Endothelial cell of umbilical vein (primary cell): ENCODE results near the gene FAM228B. TPM values are rescaled to one million over a fixed set of nuclear protein-coding genes. Genes with fewer than 3 reads are reported as not detected.

Experiments used
- BruUV-seq: library from RNA; stranded (reverse); fragments of 400-500 nt; replicated peaks from 2 replicates; lab custom pipeline; 2021; lab: Mats Ljungman, UMichigan
- CTCF ChIA-PET: fragments of 300-600, 350-600 bp; sonication (Branson Sonifier 250); formaldehyde crosslinking; loops from one replicate; lab custom pipeline; 2021; ENCODE audit warnings: antibody characterized with exemption, inconsistent platforms; lab: Charles Lee
- POLR2A ChIA-PET: fragments of 300-600, 350-600 bp; sonication (Branson Sonifier 250); formaldehyde crosslinking; loops from one replicate; lab custom pipeline; 2021; ENCODE audit warnings: antibody characterized with exemption, inconsistent platforms; lab: Charles Lee
- DNase-seq: peaks from one replicate; pipeline ENCODE4 v3.0.0-alpha.2; 2011; ENCODE audit warnings: low read depth, low spot score
- FAIRE-seq: peaks from 2 replicates; lab custom pipeline; 2011; peaks lifted over from hg19 to GRCh38; lab: Jason Lieb, UNC
- H2AFZ ChIP-seq: 2 replicates; pipeline ENCODE4 v1.6.0; 2012; ENCODE audit warnings: low read depth, low read length, control low read depth, inconsistent platforms
- H3K27ac ChIP-seq: 2 replicates; pipeline ENCODE4 v1.5.1; 2011; ENCODE audit warnings: low read depth, mild to moderate bottlenecking, control low read depth, low read length, moderate library complexity; ENCODE audit not compliant: insufficient read depth
- H3K27me3 ChIP-seq, 2 experiments: 2 replicates each; pipeline versions ENCODE4 v1.6.0 to v1.6.1; 2011; ENCODE audit warnings: low read length in 2 of 2, mixed read lengths in 1 of 2; ENCODE audit not compliant: control insufficient read depth in 2 of 2, insufficient read depth in 2 of 2
- H3K36me3 ChIP-seq, 2 experiments: 2 replicates in 1 of 2; 3 replicates in 1 of 2; pipeline ENCODE4 v1.5.1; 2011; ENCODE audit warnings: low read length in 2 of 2, mild to moderate bottlenecking in 1 of 2, moderate library complexity in 1 of 2; ENCODE audit not compliant: control insufficient read depth in 2 of 2, insufficient read depth in 2 of 2; ENCODE audit errors: extremely low read depth in 1 of 2
- H3K4me1 ChIP-seq: 3 replicates; pipeline ENCODE4 v1.5.1; 2011; ENCODE audit warnings: mild to moderate bottlenecking, low read length; ENCODE audit not compliant: control insufficient read depth, insufficient read depth; ENCODE audit errors: extremely low read depth
- H3K4me2 ChIP-seq: 2 replicates; pipeline ENCODE4 v1.6.1; 2011; ENCODE audit warnings: low read length, control low read depth, mixed read lengths; ENCODE audit not compliant: insufficient read depth
- H3K4me3 ChIP-seq, 3 experiments: fragments of 200-600 bp in 1 of 3; sonication (generic), shearing (Covaris generic) in 1 of 3; replicated peaks in 1 of 3; 2 replicates each; pipeline ENCODE4 v1.5.1; 2011 to 2016; ENCODE audit warnings: control low read depth in 3 of 3, low read length in 3 of 3, mild to moderate bottlenecking in 2 of 3, inconsistent platforms in 1 of 3, low read depth in 1 of 3, moderate library complexity in 1 of 3; ENCODE audit not compliant: insufficient read depth in 1 of 3
- H3K79me2 ChIP-seq: 2 replicates; pipeline ENCODE4 v1.6.0; 2012; ENCODE audit warnings: low read length, inconsistent platforms; ENCODE audit not compliant: control insufficient read depth, insufficient read depth
- H3K9ac ChIP-seq: replicated peaks from 2 replicates; pipeline ENCODE3; 2011; ENCODE audit warnings: low read length, control low read depth; ENCODE audit not compliant: insufficient read depth; ENCODE audit errors: extremely low read depth
- H3K9me1 ChIP-seq: replicated peaks from 3 replicates; pipeline ENCODE4 v1.6.0; 2011; ENCODE audit warnings: mild to moderate bottlenecking, low read length; ENCODE audit not compliant: control insufficient read depth, insufficient read depth; ENCODE audit errors: extremely low read depth
- H3K9me3 ChIP-seq: replicated peaks from 2 replicates; pipeline ENCODE4 v1.5.1; 2012; ENCODE audit warnings: low read length, inconsistent platforms; ENCODE audit not compliant: control insufficient read depth, insufficient read depth
- H4K20me1 ChIP-seq: replicated peaks from 2 replicates; pipeline ENCODE3; 2011; ENCODE audit warnings: mild to moderate bottlenecking, low read length; ENCODE audit not compliant: control insufficient read depth, insufficient read depth; ENCODE audit errors: extremely low read depth
- EZH2 ChIP-seq: IDR thresholded peaks from 2 replicates; pipeline ENCODE4 v1.6.1; 2012; ENCODE audit warnings: borderline replicate concordance, low read depth, mild to moderate bottlenecking, moderate library complexity, low read length, inconsistent platforms; ENCODE audit not compliant: severe bottlenecking
- FOS ChIP-seq: IDR thresholded peaks from 2 replicates; pipeline ENCODE4 v1.6.1; 2011; ENCODE audit warnings: mild to moderate bottlenecking, low read length, moderate library complexity, borderline replicate concordance; ENCODE audit not compliant: insufficient read depth
- GATA2 ChIP-seq: IDR thresholded peaks from 2 replicates; pipeline ENCODE4 v1.7.0; 2011; ENCODE audit warnings: low read depth, mild to moderate bottlenecking, moderate library complexity, mixed read lengths, low read length; ENCODE audit not compliant: insufficient read length, insufficient read depth
- JUN ChIP-seq: IDR thresholded peaks from 2 replicates; pipeline ENCODE4 v1.6.1; 2011; ENCODE audit warnings: borderline replicate concordance, low read depth; ENCODE audit not compliant: insufficient read length, insufficient read depth
- MYC ChIP-seq: IDR thresholded peaks from one replicate; pipeline ENCODE4 v1.6.1; 2011; ENCODE audit warnings: mild to moderate bottlenecking, low read depth, low read length
- POLR2A ChIP-seq: IDR thresholded peaks from 2 replicates; pipeline ENCODE4 v1.6.1; 2012; ENCODE audit warnings: low read depth, mild to moderate bottlenecking, control low read depth, low read length
- POLR2AphosphoS5 ChIP-seq: IDR thresholded peaks from 2 replicates; pipeline ENCODE4 v1.6.1; 2012; ENCODE audit warnings: low read depth, mild to moderate bottlenecking, control low read depth, low read length, moderate library complexity; ENCODE audit not compliant: insufficient read depth
- dilution Hi-C: fragments of 300-500 bp; cut with MboI; formaldehyde crosslinking; loops from one replicate; pipeline ENCODE4 v1.15.0; 2019; ENCODE audit warnings: low sequenced_read_pairs; ENCODE audit not compliant: extremely low pct_ligation_motif_present
- intact Hi-C: fragments of 100-400 bp; cut with micrococcal nuclease; formaldehyde crosslinking; loops from one replicate; pipeline ENCODE4 v1.10.0; 2022
- polyA plus RNA-seq, 4 experiments: library from polyadenylated mRNA; depleted of rRNA in 3 of 4; stranded (reverse) in 3 of 4; unstranded in 1 of 4; fragments of >200 nt; gene quantifications; 2 replicates each; pipeline versions ENCODE4 v1.2.1 to v1.2.3, GENCODE V29; 2011 to 2012; ENCODE audit warnings: missing spikeins in 1 of 4
- total RNA-seq: library from RNA; stranded (reverse); gene quantifications from 2 replicates; pipeline ENCODE4 v1.2.3, GENCODE V29; 2021
- TF ChIP-seq, protein P1 (sequence below), 2 donors: IDR thresholded peaks; 1 replicate in 1 of 2; 2 replicates in 1 of 2; pipeline ENCODE4 v1.5.1; 2011; ENCODE audit warnings: low read length in 2 of 2, mild to moderate bottlenecking in 2 of 2, moderate library complexity in 2 of 2, control low read depth in 1 of 2, inconsistent platforms in 1 of 2, low read depth in 1 of 2; ENCODE audit not compliant: insufficient read depth in 1 of 2; ENCODE audit errors: extremely low read depth in 1 of 2
- TF ChIP-seq, protein P2 (sequence below): IDR thresholded peaks from 2 replicates; pipeline ENCODE4 v1.6.1; 2011; ENCODE audit not compliant: insufficient read depth, insufficient read length

Gene FAM228B
- total and polyA plus RNA-seq, 2 donors (not counting 3 experiments of a cell fraction or from before 2014, with no cell fraction given) = 1.6 to 11.9 TPM

DNA sequence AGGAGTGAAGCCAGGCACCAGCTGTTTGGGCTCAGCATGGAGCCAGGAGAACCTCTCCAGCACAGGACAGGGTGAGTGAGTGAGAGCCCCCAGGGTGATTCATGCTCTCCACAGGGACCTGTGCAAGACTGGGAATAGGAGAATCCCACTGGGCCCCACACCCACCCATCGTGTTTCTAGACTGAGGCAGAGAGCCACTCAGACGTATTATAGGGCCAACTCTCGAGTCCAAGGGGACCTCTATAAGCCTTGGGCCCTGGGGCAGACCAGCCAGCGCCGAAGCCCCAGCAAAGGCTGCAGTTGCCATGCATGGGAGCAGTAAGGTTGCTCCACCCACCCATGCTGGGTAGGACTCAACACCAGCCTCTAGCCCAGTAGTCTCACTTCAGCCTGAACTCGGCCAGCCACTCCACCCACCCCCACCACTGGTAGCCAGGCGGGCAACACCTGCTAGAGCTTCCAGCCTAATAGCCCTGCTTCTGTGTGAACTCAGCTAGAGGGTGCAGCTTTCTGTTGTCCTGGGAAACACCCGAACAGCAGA, 19.1 kb upstream of the FAM228B start:
- no peaks in the 10 kb centered on the region for H4K20me1 ChIP-seq
- no TSS peak for BruUV-seq
- dilution Hi-C loops (no loop called here), intact Hi-C loops (no loop called here)
- no peak overlapping the region for H3K27ac ChIP-seq
- H3K9me1 ChIP-seq = no peaks in the 10 kb centered on the region
- TF ChIP-seq EZH2 (no peak), POLR2A (no peak), GATA2 (no peak), FOS (no peak), POLR2AphosphoS5 (no peak), JUN (no peak), MYC (no peak)
- TF ChIP-seq, protein P1, sequence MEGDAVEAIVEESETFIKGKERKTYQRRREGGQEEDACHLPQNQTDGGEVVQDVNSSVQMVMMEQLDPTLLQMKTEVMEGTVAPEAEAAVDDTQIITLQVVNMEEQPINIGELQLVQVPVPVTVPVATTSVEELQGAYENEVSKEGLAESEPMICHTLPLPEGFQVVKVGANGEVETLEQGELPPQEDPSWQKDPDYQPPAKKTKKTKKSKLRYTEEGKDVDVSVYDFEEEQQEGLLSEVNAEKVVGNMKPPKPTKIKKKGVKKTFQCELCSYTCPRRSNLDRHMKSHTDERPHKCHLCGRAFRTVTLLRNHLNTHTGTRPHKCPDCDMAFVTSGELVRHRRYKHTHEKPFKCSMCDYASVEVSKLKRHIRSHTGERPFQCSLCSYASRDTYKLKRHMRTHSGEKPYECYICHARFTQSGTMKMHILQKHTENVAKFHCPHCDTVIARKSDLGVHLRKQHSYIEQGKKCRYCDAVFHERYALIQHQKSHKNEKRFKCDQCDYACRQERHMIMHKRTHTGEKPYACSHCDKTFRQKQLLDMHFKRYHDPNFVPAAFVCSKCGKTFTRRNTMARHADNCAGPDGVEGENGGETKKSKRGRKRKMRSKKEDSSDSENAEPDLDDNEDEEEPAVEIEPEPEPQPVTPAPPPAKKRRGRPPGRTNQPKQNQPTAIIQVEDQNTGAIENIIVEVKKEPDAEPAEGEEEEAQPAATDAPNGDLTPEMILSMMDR (IDR thresholded peaks at IDR 0.05; ENCODE audit: extremely low read depth in 1 of 2, insufficient read depth in 1 of 2, low read depth in 1 of 2, low read length in 2 of 2) = no peak
- TF ChIP-seq, protein P2, sequence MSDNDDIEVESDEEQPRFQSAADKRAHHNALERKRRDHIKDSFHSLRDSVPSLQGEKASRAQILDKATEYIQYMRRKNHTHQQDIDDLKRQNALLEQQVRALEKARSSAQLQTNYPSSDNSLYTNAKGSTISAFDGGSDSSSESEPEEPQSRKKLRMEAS = no peak
- H3K9me3 ChIP-seq = no peaks in the 10 kb centered on the region
- no peak overlapping the region for H3K4me3 ChIP-seq
- no peak overlapping the region for H3K4me2 ChIP-seq
- H3K9ac ChIP-seq = no peak overlapping the region
- H3K27me3 ChIP-seq = peaks cover 0 to 2% of the 10 kb centered on the region in 2 experiments
- ChIA-PET CTCF (no interaction called here), POLR2A (no interaction called here)
- H2AFZ ChIP-seq = no peak overlapping the region
- H3K79me2 ChIP-seq = no peaks in the 10 kb centered on the region
- DNase-seq (no peak), FAIRE-seq (no peak)
- no peaks in the 10 kb centered on the region for H3K4me1 ChIP-seq
- no peaks in the 10 kb centered on the region for H3K36me3 ChIP-seq
